Mesenchymal stem cell (in vitro differentiated cells and primary cell): ENCODE data around the gene TENM4.

Experiments
- DNase-seq: peaks from one replicate; pipeline ENCODE4 v3.0.0-alpha.2; 2013
- H2AFZ ChIP-seq: one replicate; pipeline ENCODE4 v1.6.1; 2013; ENCODE audit warnings: low read depth, mild to moderate bottlenecking, control low read depth, inconsistent platforms, low read length, moderate library complexity
- H2AK5ac ChIP-seq: 2 replicates; pipeline ENCODE4 v1.6.1; 2013; ENCODE audit warnings: low read length, moderate library complexity, mild to moderate bottlenecking, inconsistent platforms; ENCODE audit not compliant: severe bottlenecking
- H2BK120ac ChIP-seq: one replicate; pipeline ENCODE4 v1.6.1; 2013; ENCODE audit warnings: low read depth, mild to moderate bottlenecking, inconsistent platforms, low read length, moderate library complexity
- H2BK12ac ChIP-seq, 2 experiments: one replicate each; pipeline ENCODE4 v1.6.1; 2013; ENCODE audit warnings: inconsistent platforms in 2 of 2, low read length in 2 of 2, mild to moderate bottlenecking in 2 of 2, moderate library complexity in 2 of 2, control low read depth in 1 of 2
- H2BK15ac ChIP-seq: one replicate; pipeline ENCODE4 v1.6.1; 2013; ENCODE audit warnings: mild to moderate bottlenecking, low read depth, inconsistent platforms; ENCODE audit not compliant: poor library complexity, severe bottlenecking
- H2BK5ac ChIP-seq: 2 replicates; pipeline ENCODE4 v1.6.1; 2013; ENCODE audit warnings: low read depth, mild to moderate bottlenecking, low read length, control low read depth, inconsistent platforms; ENCODE audit not compliant: poor library complexity, severe bottlenecking
- H3K14ac ChIP-seq, 2 experiments: one replicate each; pipeline ENCODE4 v1.6.1; 2013; ENCODE audit warnings: inconsistent platforms in 2 of 2, low read length in 2 of 2, control low read depth in 1 of 2, mild to moderate bottlenecking in 1 of 2, moderate library complexity in 1 of 2
- H3K18ac ChIP-seq, 2 experiments: one replicate each; pipeline ENCODE4 v1.6.1; 2013; ENCODE audit warnings: inconsistent platforms in 2 of 2, low read length in 2 of 2, control low read depth in 1 of 2, low read depth in 1 of 2, mild to moderate bottlenecking in 1 of 2
- H3K23ac ChIP-seq, 2 experiments: one replicate each; pipeline ENCODE4 v1.6.1; 2013; ENCODE audit warnings: inconsistent platforms in 2 of 2, low read length in 2 of 2, mild to moderate bottlenecking in 2 of 2, moderate library complexity in 2 of 2, control low read depth in 1 of 2
- H3K27ac ChIP-seq: 2 replicates; pipeline ENCODE4 v1.5.1; 2013; ENCODE audit warnings: mild to moderate bottlenecking, moderate library complexity, low read length, control low read depth, inconsistent platforms; ENCODE audit not compliant: poor library complexity, severe bottlenecking
- H3K27me3 ChIP-seq, 2 experiments: 2 replicates each; pipeline versions ENCODE4 v1.6.1 to v1.7.0; 2013; ENCODE audit warnings: low read length in 2 of 2, mild to moderate bottlenecking in 2 of 2, moderate library complexity in 2 of 2, control low read depth in 1 of 2, inconsistent platforms in 1 of 2; ENCODE audit not compliant: control insufficient read depth in 1 of 2, insufficient read depth in 1 of 2
- H3K36me3 ChIP-seq, 2 experiments: 2 replicates each; pipeline versions ENCODE4 v1.6.1 to v1.7.0; 2013; ENCODE audit warnings: low read length in 2 of 2, control low read depth in 1 of 2, inconsistent platforms in 1 of 2, low read depth in 1 of 2, mild to moderate bottlenecking in 1 of 2; ENCODE audit not compliant: insufficient read depth in 2 of 2, control insufficient read depth in 1 of 2
- H3K4ac ChIP-seq, 2 experiments: one replicate each; pipeline ENCODE4 v1.6.1; 2013; ENCODE audit warnings: inconsistent platforms in 2 of 2, low read length in 2 of 2, mild to moderate bottlenecking in 2 of 2, moderate library complexity in 2 of 2, control low read depth in 1 of 2, low read depth in 1 of 2
- H3K4me1 ChIP-seq: 2 replicates; pipeline ENCODE4 v1.6.1; 2013; ENCODE audit warnings: low read depth, low read length, control low read depth; ENCODE audit not compliant: control insufficient read depth, insufficient read depth
- H3K4me2 ChIP-seq: 2 replicates; pipeline ENCODE4 v1.6.1; 2013; ENCODE audit warnings: low read length, mild to moderate bottlenecking, inconsistent platforms; ENCODE audit not compliant: poor library complexity, severe bottlenecking
- H3K4me3 ChIP-seq, 2 experiments: 2 replicates each; pipeline versions ENCODE4 v1.5.1 to v1.7.0; 2013; ENCODE audit warnings: low read length in 2 of 2, mild to moderate bottlenecking in 2 of 2, control low read depth in 1 of 2, low read depth in 1 of 2; ENCODE audit not compliant: insufficient read depth in 1 of 2
- H3K79me1 ChIP-seq: replicated peaks from 2 replicates; pipeline ENCODE4 v1.6.1; 2013; ENCODE audit warnings: mild to moderate bottlenecking, control low read depth, low read length, inconsistent platforms; ENCODE audit not compliant: poor library complexity, severe bottlenecking
- H3K9ac ChIP-seq: 2 replicates; pipeline ENCODE4 v1.7.0; 2013; ENCODE audit warnings: mild to moderate bottlenecking, low read length, moderate library complexity
- H3K9me3 ChIP-seq: 2 replicates; pipeline ENCODE4 v1.7.0; 2013; ENCODE audit warnings: mild to moderate bottlenecking, low read length; ENCODE audit not compliant: control insufficient read depth
- H4K8ac ChIP-seq: one replicate; pipeline ENCODE4 v1.6.1; 2013; ENCODE audit warnings: inconsistent platforms, mild to moderate bottlenecking, low read length, moderate library complexity
- H4K91ac ChIP-seq: one replicate; pipeline ENCODE4 v1.6.1; 2013; ENCODE audit warnings: mild to moderate bottlenecking, low read length, inconsistent platforms
- WGBS: methylation state at CpG from one replicate; pipeline ENCODE4 v1.1.7; 2013; ENCODE audit warnings: mixed read lengths; 5-methylcytosine and 5-hydroxymethylcytosine counted together

Gene TENM4

DNA sequence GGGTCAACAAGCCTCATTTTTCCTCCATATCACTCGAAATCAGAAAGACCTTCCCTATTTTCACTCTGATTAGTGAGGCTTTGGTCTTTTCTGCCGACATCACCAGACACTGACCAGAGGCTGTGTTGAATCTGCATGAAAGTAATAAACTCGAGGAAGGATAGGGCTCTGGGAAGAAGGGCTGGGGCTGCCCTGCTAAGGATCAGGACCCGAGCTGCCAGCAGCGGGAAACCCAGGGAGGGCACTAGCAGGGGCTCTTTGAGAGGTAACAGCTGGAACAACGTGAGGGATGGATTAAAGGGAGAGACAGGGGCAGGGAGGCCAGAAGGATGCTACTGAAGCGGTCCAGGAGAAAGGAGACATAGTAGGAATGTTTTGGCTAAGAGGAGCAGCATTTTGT is 488.7 kb downstream of the TENM4 start:
- H4K8ac ChIP-seq: no peak overlapping the region
- H3K4me3 ChIP-seq: no peak overlapping the region
- H4K91ac ChIP-seq: no peak overlapping the region
- no peak overlapping the region for H3K4ac ChIP-seq
- H3K23ac ChIP-seq: no peak overlapping the region
- no peak overlapping the region for H3K9ac ChIP-seq
- no peak overlapping the region for H3K18ac ChIP-seq
- no peak overlapping the region for H2BK120ac ChIP-seq
- H2BK12ac ChIP-seq: no peak overlapping the region
- H2BK5ac ChIP-seq: no peak overlapping the region
- no peak overlapping the region for H2BK15ac ChIP-seq
- WGBS: 20% methylated on average over 5 of the region's 7 CpGs
- no peak overlapping the region for H2AK5ac ChIP-seq
- no peak overlapping the region for H3K14ac ChIP-seq
- H3K27me3 ChIP-seq: peaks cover 0 to 13% of the 10 kb centered on the region in 2 experiments
- no peak overlapping the region for H3K27ac ChIP-seq
- no peaks in the 10 kb centered on the region for H3K79me1 ChIP-seq
- H3K4me2 ChIP-seq: no peak overlapping the region
- no peaks in the 10 kb centered on the region for H3K9me3 ChIP-seq
- H3K4me1 ChIP-seq: peaks cover 4% of the 10 kb centered on the region
- H2AFZ ChIP-seq: no peak overlapping the region
- no peaks in the 10 kb centered on the region for H3K36me3 ChIP-seq
- no peak for DNase-seq

DNA sequence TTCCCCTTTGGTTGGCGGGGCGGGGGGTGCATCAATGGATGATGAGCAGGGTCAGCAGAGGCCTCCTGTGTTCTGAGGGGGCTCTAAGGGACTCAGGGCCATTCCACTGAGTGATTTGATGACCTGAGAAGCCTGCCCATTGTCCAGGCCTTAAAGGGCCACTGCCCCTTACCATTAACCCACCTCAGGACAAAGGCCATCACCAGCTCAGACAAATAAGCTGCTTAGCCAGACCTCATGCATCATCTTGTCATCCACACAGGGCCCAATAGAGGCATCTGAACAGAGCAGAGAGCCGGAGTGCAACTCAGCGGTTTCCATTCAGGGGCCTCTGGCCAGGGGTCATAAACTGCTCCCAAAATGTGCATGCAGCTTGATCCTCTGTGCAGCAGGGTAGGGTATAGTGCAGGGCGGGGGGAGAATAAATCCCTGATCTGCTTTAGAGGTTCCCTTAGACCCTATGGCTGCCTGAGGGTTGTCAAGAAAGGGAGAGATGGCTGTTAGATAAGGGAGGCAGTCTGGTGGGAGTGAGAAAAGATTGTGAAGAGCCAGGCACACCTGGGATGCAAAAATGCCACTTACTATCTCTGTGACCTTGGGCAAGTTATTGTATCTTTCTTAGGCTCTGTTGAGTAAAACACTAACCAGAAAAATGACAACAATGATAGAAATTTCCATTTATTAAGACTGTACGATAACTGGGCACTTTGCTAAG is 490.7 kb downstream of the TENM4 start:
- Histone ChIP-seq H3K27me3 (peaks cover 0 to 15% of the 10 kb centered on the region in 2 experiments), H3K4me2 (no peak overlapping the region), H3K36me3 (no peaks in the 10 kb centered on the region), H3K9ac (no peak overlapping the region), H3K23ac (no peak overlapping the region), H2BK120ac (no peak overlapping the region), H3K9me3 (peaks cover 10% of the 10 kb centered on the region), H4K91ac (no peak overlapping the region), H2AK5ac (no peak overlapping the region), H4K8ac (no peak overlapping the region), H3K4me3 (no peak overlapping the region), H3K4ac (no peak overlapping the region), H2AFZ (no peak overlapping the region), H3K79me1 (no peaks in the 10 kb centered on the region), H2BK12ac (no peak overlapping the region), H3K14ac (no peak overlapping the region), H2BK5ac (no peak overlapping the region), H2BK15ac (no peak overlapping the region), H3K4me1 (peaks cover 4% of the 10 kb centered on the region), H3K18ac (no peak overlapping the region), H3K27ac (no peak overlapping the region)
- DNase-seq: no peak
- WGBS: 54% methylated on average over 5 of the region's 6 CpGs

DNA sequence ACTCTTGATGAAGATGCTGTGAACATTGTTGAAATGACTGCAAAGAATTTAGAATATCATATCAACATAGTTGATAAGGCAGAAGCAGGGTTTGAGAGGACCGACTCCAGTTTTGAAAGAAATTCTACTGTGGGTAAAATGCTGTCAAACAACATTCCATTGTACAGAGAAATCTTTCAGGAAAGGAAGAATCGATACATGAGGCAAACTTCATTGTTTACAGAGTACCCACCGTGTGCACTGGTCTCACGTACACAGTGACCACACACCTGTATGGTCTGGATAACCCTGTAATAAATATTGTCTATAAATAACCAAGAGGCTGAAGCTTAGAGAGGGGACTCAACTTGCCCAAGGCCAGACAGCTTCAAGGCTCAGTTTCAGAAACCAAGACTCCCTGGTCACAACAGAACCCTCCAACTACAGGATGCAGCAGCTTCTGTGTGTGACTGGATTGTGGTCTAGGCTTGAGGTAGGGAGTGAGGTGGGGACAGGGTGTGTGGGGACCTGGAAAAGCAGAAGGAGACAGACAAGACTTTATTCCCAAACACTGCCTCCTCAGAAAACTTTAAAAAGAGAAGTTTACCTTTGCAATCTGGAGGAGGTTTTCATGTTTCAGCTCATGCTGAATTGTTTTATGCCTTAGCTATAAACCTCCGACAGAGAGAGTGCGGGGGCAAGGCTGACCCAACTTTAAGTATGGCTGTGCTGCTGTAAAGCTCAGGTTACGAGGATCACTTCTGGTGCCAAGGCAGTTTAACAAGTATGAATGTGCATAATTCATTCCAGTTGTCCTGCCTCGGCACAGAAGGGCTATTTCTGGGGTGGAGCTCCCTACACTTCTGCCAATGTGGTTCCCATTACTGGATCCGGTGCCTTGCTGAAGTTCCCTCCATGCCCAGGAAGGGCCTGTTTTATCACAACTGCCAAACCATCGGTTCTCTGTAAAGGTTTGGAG is 493.6 kb downstream of the TENM4 start:
- no peak overlapping the region for H3K23ac ChIP-seq
- H2BK120ac ChIP-seq: no peak overlapping the region
- no peaks in the 10 kb centered on the region for H3K36me3 ChIP-seq
- H2AFZ ChIP-seq: no peak overlapping the region
- no peak overlapping the region for H2BK5ac ChIP-seq
- peak overlapping the region; percentile 82 for H2BK15ac ChIP-seq
- H3K79me1 ChIP-seq: no peaks in the 10 kb centered on the region
- H3K14ac ChIP-seq: no peak overlapping the region
- no peak overlapping the region for H3K27ac ChIP-seq
- peaks cover 10% of the 10 kb centered on the region for H3K9me3 ChIP-seq
- H4K8ac ChIP-seq: no peak overlapping the region
- WGBS: 86% methylated on average over 7 of the region's 10 CpGs
- no peaks in the 10 kb centered on the region for H3K4me1 ChIP-seq
- H3K4me3 ChIP-seq: no peak overlapping the region
- H4K91ac ChIP-seq: no peak overlapping the region
- peaks cover 0 to 12% of the 10 kb centered on the region in 2 experiments for H3K27me3 ChIP-seq
- no peak overlapping the region for H3K9ac ChIP-seq
- DNase-seq: no peak
- no peak overlapping the region for H2AK5ac ChIP-seq
- H3K4me2 ChIP-seq: no peak overlapping the region
- H2BK12ac ChIP-seq: no peak overlapping the region
- H3K18ac ChIP-seq: no peak overlapping the region
- no peak overlapping the region for H3K4ac ChIP-seq

DNA sequence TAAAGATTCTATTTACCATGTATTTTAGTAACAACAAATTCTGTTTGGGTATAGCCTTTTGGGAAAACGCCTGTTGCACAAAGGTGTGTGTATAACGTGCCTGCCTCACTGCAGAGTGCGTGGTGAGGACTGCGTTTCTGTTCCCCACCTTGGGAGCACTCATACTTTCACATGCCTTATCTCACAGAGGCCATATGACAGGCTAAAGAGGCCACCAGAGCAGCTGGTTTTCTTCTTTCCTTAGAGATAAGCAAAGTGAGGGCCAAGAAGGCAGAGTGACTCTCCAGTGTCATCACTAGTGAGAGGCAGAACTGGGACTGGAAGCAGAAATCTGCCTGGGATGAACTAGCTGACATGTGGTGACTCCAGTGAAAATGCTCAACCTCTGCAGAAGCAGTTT is 497.0 kb downstream of the TENM4 start:
- Histone ChIP-seq H3K27me3 (peaks cover 0 to 10% of the 10 kb centered on the region in 2 experiments), H3K79me1 (no peaks in the 10 kb centered on the region), H3K18ac (no peak overlapping the region), H3K4me2 (no peak overlapping the region), H4K8ac (no peak overlapping the region), H3K14ac (no peak overlapping the region), H3K23ac (no peak overlapping the region), H2BK12ac (no peak overlapping the region), H3K4me3 (no peak overlapping the region), H3K27ac (no peak overlapping the region), H2AFZ (no peak overlapping the region), H2BK15ac (no peak overlapping the region), H3K36me3 (no peaks in the 10 kb centered on the region), H2AK5ac (no peak overlapping the region), H2BK120ac (no peak overlapping the region), H3K9ac (no peak overlapping the region), H4K91ac (no peak overlapping the region), H3K4ac (no peak overlapping the region), H2BK5ac (no peak overlapping the region), H3K9me3 (peaks cover 10% of the 10 kb centered on the region), H3K4me1 (peaks cover 2% of the 10 kb centered on the region)
- 39% methylated on average over 4 of the region's 4 CpGs for WGBS
- no peak for DNase-seq
